ENCODE measurements around the gene CADM4. TPM values are rescaled to one million over a fixed set of nuclear protein-coding genes. Genes with fewer than 3 reads are reported as not detected.
A peak's percentile ranks its signal among the peaks of the same experiment; 100 is the strongest.

Gene CADM4
- total RNA-seq, 4 donors from 2014 or later: 19.8 to 52.5 (median 31.6) TPM

DNA sequence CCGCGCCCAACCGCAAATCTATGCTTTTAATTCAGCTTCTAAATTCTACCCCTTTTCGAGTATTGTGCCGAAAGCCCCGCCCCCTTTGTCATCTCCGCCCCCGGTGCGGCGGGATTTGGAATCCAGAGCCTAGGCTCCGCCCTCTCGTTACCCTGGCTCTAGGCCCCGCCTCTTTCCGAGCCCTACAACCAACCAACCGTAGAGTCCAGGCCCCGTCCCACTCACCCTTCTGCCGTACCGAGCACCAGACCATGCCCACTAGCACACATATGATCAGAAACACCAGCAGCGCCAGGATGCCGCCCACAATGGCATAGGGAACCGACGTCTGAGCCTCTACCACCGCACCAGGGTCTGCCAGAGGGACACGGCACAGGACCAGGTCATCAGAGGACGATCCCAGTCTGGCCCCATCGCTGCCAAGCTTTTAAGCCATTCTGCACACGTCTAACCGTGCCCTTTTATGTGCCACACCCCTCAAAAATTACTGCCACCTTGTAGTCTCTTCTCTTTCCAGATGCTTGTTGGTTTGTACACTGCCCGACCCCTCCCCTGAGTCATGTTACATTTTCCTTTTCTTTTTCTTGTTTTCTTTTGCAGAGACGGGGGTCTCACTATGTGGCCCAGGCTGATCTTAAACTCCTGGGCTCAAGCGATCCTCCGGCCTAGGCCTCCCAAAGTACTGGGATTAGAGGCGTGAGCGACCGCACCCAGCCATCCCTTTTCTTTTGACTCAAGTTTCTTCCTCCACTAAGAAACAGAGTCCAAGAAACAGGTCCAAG lies 15.6 kb downstream of the CADM4 start:
- no peak overlapping the region for H3K27ac ChIP-seq
- H3K4me1 ChIP-seq: peaks cover 0 to 13% (median 5%) of the 10 kb centered on the region in 3 donors
- no peaks in the 10 kb centered on the region for H3K27me3 ChIP-seq
- no peak overlapping the region for H3K4me3 ChIP-seq
- 67 to 86% methylated on average over 3 to 17 of the region's 35 CpGs for WGBS, 2 donors (ENCODE audit: low coverage in 1 of 2)
- no peaks in the 10 kb centered on the region for H3K9me3 ChIP-seq
- peaks cover 0 to 9% of the 10 kb centered on the region in 2 donors for H3K36me3 ChIP-seq
- ATAC-seq: no peak
- TF ChIP-seq POLR2AphosphoS5 (IDR thresholded peaks at IDR 0.05) (no peak), POLR2A (IDR thresholded peaks at IDR 0.05) (no peak), CTCF (IDR thresholded peaks at IDR 0.05) (no peak), EP300 (IDR thresholded peaks at IDR 0.05) (no peak)

DNA sequence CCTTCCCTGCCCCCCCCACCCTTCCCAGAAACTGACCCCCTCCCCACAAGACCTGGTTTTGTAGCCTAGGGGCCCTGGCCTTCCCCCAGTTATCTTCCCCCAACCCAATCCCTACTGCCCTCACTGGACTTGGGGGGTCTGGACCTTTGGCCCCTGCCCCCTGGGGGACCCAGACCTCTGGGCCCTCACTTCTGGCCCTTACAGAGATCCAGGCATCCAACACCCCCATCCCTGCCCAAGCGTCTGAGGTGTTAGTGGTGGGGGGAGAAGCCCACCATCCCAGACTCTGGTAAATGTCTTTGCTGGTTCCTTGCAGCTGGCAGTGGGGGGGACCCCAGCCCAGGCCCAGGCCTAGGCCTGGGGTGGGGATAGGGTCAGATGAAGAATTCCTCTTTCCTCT lies 16.7 kb downstream of the CADM4 start:
- no peaks in the 10 kb centered on the region for H3K27me3 ChIP-seq
- H3K4me1 ChIP-seq: peaks cover 0 to 22% (median 5%) of the 10 kb centered on the region in 3 donors
- no peaks in the 10 kb centered on the region for H3K9me3 ChIP-seq
- peaks cover 0 to 9% of the 10 kb centered on the region in 2 donors for H3K36me3 ChIP-seq
- ATAC-seq: no peak
- H3K27ac ChIP-seq: no peak overlapping the region
- H3K4me3 ChIP-seq: no peak overlapping the region
- TF ChIP-seq POLR2A (IDR thresholded peaks at IDR 0.05) (no peak), EP300 (IDR thresholded peaks at IDR 0.05) (no peak), POLR2AphosphoS5 (IDR thresholded peaks at IDR 0.05) (no peak), CTCF (IDR thresholded peaks at IDR 0.05) (no peak)
- 100% methylated on average over 1 of the region's 1 CpG; no CpG with 5 or more reads in 1 of the 2 donors for WGBS, 2 donors (ENCODE audit: low coverage in 1 of 2)

- Histone ChIP-seq H3K36me3 (peaks cover 0 to 9% of the 10 kb centered on the region in 2 donors), H3K4me3 (no peak overlapping the region), H3K27ac (no peak overlapping the region), H3K27me3 (no peaks in the 10 kb centered on the region), H3K9me3 (no peaks in the 10 kb centered on the region), H3K4me1 (peaks cover 0 to 31% (median 5%) of the 10 kb centered on the region in 3 donors)
- TF ChIP-seq POLR2AphosphoS5 (IDR thresholded peaks at IDR 0.05) (no peak), EP300 (IDR thresholded peaks at IDR 0.05) (no peak), POLR2A (IDR thresholded peaks at IDR 0.05) (no peak), CTCF (IDR thresholded peaks at IDR 0.05) (no peak)
- 65 to 73% methylated on average over 3 to 4 of the region's 4 CpGs for WGBS, 2 donors (ENCODE audit: low coverage in 1 of 2)
- no peak for ATAC-seq
These were observed 17.6 kb downstream of the CADM4 start for GRCh38 chr19:43622070-43622469.

DNA sequence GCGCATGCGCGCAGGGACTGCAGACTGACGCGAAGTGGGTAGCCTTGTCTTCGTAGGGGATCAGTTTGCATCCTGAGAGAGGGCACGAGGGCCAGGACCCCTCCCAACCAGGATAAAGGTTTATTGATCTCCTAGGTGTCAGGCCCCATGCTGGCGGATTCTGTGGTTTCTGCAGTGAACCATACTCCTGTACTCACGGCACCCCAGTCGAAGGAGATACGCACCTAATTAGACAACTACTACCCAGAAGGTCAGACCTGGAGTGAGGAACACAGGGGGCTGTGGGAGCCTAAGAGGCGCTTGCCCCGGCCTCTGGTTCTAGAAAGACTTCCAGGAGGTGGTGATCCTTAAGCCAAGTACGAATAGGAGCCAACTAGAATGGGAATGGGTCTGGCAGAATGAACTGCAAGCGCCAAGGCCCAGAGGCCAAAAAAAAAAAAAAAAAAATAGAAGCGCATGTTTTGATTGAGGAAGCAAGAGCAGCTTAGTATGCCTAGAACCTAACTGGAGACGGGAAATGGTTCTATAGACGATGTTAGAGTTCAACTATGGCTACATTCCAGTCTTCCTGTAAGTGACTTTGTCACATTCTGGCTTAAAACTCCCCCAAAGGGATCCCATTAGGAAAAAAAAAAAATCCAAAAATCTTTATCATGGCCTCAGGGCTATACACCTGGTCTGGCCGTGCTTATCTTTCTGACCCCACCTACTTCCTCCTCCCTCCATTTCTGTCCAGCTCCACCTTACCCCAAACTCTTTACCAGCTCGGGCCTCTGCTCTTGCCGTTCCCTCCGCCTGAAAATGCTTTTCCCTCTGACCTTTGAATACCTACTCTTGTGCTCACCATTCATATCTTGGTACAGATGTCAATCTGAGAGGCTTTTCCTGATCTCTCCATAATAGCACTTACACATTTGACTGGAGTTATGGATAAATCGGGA lies 19.3 kb downstream of the CADM4 start:
- ATAC-seq: no peak
- Histone ChIP-seq H3K9me3 (no peaks in the 10 kb centered on the region), H3K27me3 (no peaks in the 10 kb centered on the region), H3K36me3 (peaks cover 0 to 4% of the 10 kb centered on the region in 2 donors), H3K27ac (peak overlapping the region; percentile 79 to 99 (median 98)), H3K4me1 (peaks cover 0 to 33% (median 5%) of the 10 kb centered on the region in 3 donors), H3K4me3 (peak overlapping the region; percentile 58 to 85)
- TF ChIP-seq POLR2AphosphoS5 (IDR thresholded peaks at IDR 0.05): no peak
- TF ChIP-seq POLR2A (IDR thresholded peaks at IDR 0.05): no peak
- no peak for TF ChIP-seq CTCF (IDR thresholded peaks at IDR 0.05)
- TF ChIP-seq EP300 (IDR thresholded peaks at IDR 0.05): no peak
- WGBS, 2 donors (ENCODE audit: low coverage in 1 of 2): 53 to 91% methylated on average over 5 to 8 of the region's 23 CpGs
